KOPT-K1 (cell line): ENCODE data around the gene BRIP1.
"Not testable (repeated sequence)": the region's sequence is repeated elsewhere in the genome, so short reads cannot be mapped to it uniquely, and the experiment has no call there.

Source experiments
- H3K27ac ChIP-seq: fragments of 200-600 bp; sonication (generic); 2 replicates; pipeline ENCODE4 v1.5.1; 2016; ENCODE audit warnings: antibody characterized with exemption, mild to moderate bottlenecking, low read depth, low read length; ENCODE audit not compliant: poor library complexity, severe bottlenecking
- H3K36me3 ChIP-seq: fragments of 200-600 bp; sonication (generic); 2 replicates; pipeline ENCODE4 v1.5.1; 2017; ENCODE audit warnings: antibody characterized with exemption, mild to moderate bottlenecking, low read length, moderate library complexity; ENCODE audit not compliant: insufficient read depth
- H3K9me3 ChIP-seq: fragments of 200-600 bp; sonication (generic); 2 replicates; pipeline ENCODE4 v1.5.1; 2017; ENCODE audit warnings: antibody characterized with exemption, low read length, mild to moderate bottlenecking; ENCODE audit not compliant: insufficient read depth, poor library complexity, severe bottlenecking

Gene BRIP1

GRCh38 chr17:61666406-61667088 lies 196.8 kb downstream of the BRIP1 start:
- H3K36me3 ChIP-seq, H3K27ac ChIP-seq, H3K9me3 ChIP-seq: not testable (repeated sequence)

- no peak overlapping the region for H3K27ac ChIP-seq
- H3K9me3 ChIP-seq: no peaks in the 10 kb centered on the region
- no peaks in the 10 kb centered on the region for H3K36me3 ChIP-seq
Measured at GRCh38 chr17:61663310-61663709, 200.0 kb downstream of the BRIP1 start.

- no peak overlapping the region for H3K27ac ChIP-seq
- H3K36me3 ChIP-seq: no peaks in the 10 kb centered on the region
- H3K9me3 ChIP-seq: no peaks in the 10 kb centered on the region
Measured at GRCh38 chr17:61662741-61663140, 200.6 kb downstream of the BRIP1 start.

- Histone ChIP-seq H3K36me3 (no peaks in the 10 kb centered on the region), H3K27ac (no peak overlapping the region), H3K9me3 (no peaks in the 10 kb centered on the region)
Measured at GRCh38 chr17:61662186-61662585, 201.1 kb downstream of the BRIP1 start.

- Histone ChIP-seq H3K9me3 (no peaks in the 10 kb centered on the region), H3K27ac (no peak overlapping the region), H3K36me3 (no peaks in the 10 kb centered on the region)
Measured at GRCh38 chr17:61660746-61661485, 202.4 kb downstream of the BRIP1 start.

GRCh38 chr17:61659437-61659836 lies 203.9 kb downstream of the BRIP1 start:
- Histone ChIP-seq H3K36me3 (no peaks in the 10 kb centered on the region), H3K9me3 (no peaks in the 10 kb centered on the region), H3K27ac (no peak overlapping the region)

- H3K9me3 ChIP-seq: no peaks in the 10 kb centered on the region
- no peaks in the 10 kb centered on the region for H3K36me3 ChIP-seq
- H3K27ac ChIP-seq: no peak overlapping the region
Measured at GRCh38 chr17:61658183-61658582, 205.1 kb downstream of the BRIP1 start.

GRCh38 chr17:61657338-61657737 lies 206.0 kb downstream of the BRIP1 start:
- no peaks in the 10 kb centered on the region for H3K36me3 ChIP-seq
- H3K27ac ChIP-seq: no peak overlapping the region
- no peaks in the 10 kb centered on the region for H3K9me3 ChIP-seq

- Histone ChIP-seq H3K27ac (no peak overlapping the region), H3K36me3 (no peaks in the 10 kb centered on the region), H3K9me3 (peaks cover 5% of the 10 kb centered on the region)
Measured at GRCh38 chr17:61656721-61657217, 206.6 kb downstream of the BRIP1 start.

- peaks cover 22% of the 10 kb centered on the region for H3K9me3 ChIP-seq
- no peaks in the 10 kb centered on the region for H3K36me3 ChIP-seq
- no peak overlapping the region for H3K27ac ChIP-seq
Measured at GRCh38 chr17:61650749-61651148, 212.6 kb downstream of the BRIP1 start.

- Histone ChIP-seq H3K9me3 (peaks cover 22% of the 10 kb centered on the region), H3K36me3 (no peaks in the 10 kb centered on the region), H3K27ac (no peak overlapping the region)
Measured at GRCh38 chr17:61648587-61648986, 214.7 kb downstream of the BRIP1 start.

GRCh38 chr17:61647047-61647446 lies 216.3 kb downstream of the BRIP1 start:
- no peak overlapping the region for H3K27ac ChIP-seq

GRCh38 chr17:61646482-61646881 lies 216.8 kb downstream of the BRIP1 start:
- Histone ChIP-seq H3K36me3 (no peaks in the 10 kb centered on the region), H3K9me3 (peaks cover 14% of the 10 kb centered on the region), H3K27ac (no peak overlapping the region)

More at GRCh38 chr17:61647047-61647446, 216.3 kb downstream of the BRIP1 start:
- Histone ChIP-seq H3K9me3 (peaks cover 19% of the 10 kb centered on the region), H3K36me3 (no peaks in the 10 kb centered on the region)

- Histone ChIP-seq H3K9me3 (peaks cover 8% of the 10 kb centered on the region), H3K27ac (no peak overlapping the region), H3K36me3 (no peaks in the 10 kb centered on the region)
Measured at GRCh38 chr17:61645920-61646319, 217.4 kb downstream of the BRIP1 start.

- Histone ChIP-seq H3K27ac (no peak overlapping the region), H3K36me3 (no peaks in the 10 kb centered on the region), H3K9me3 (no peaks in the 10 kb centered on the region)
Measured at GRCh38 chr17:61644800-61645774, 218.2 kb downstream of the BRIP1 start.
